ENCODE results near the gene ASNSD1. TPM values are rescaled to one million over a fixed set of nuclear protein-coding genes. Genes with fewer than 3 reads are reported as not detected.

Gene ASNSD1
- total and polyA plus RNA-seq, 2 of the 13 experiments (the other 11 are each of a cell fraction or from before 2014, with no cell fraction given), result 35.1 to 96.6 TPM

GRCh38 chr2:189613077-189613636, 48.1 kb upstream of the ASNSD1 start (continued):
- no peak for TF ChIP-seq DZIP1 (CRISPR knock-in tag; IDR thresholded peaks at IDR 0.05)
- no peak for TF ChIP-seq ZFP91 (CRISPR knock-in tag; IDR thresholded peaks at IDR 0.05; ENCODE audit: borderline replicate concordance)
- no peak for TF ChIP-seq YEATS4 (CRISPR knock-in tag; IDR thresholded peaks at IDR 0.05; ENCODE audit: borderline replicate concordance)
- TF ChIP-seq KMT2A (CRISPR knock-in tag; IDR thresholded peaks at IDR 0.05), result no peak
- TF ChIP-seq ZSCAN9 (CRISPR knock-in tag; IDR thresholded peaks at IDR 0.05; ENCODE audit: borderline replicate concordance), result no peak; the same call in 1 of the 2 replicates
- TF ChIP-seq ZNF34 (CRISPR knock-in tag; IDR thresholded peaks at IDR 0.05; ENCODE audit: borderline replicate concordance), result no peak
- no peak for TF ChIP-seq ZNF510 (CRISPR knock-in tag; IDR thresholded peaks at IDR 0.05; ENCODE audit: low read depth)
- no peak for TF ChIP-seq ZBTB42 (CRISPR knock-in tag; IDR thresholded peaks at IDR 0.05)
- no peak for TF ChIP-seq MYPOP (CRISPR knock-in tag; IDR thresholded peaks at IDR 0.05)
- TF ChIP-seq SETDB1 (CRISPR knock-in tag; IDR thresholded peaks at IDR 0.05; ENCODE audit: borderline replicate concordance), result no peak
- no peak for TF ChIP-seq HHEX (CRISPR knock-in tag; IDR thresholded peaks at IDR 0.05)
- no peak for TF ChIP-seq PRDM10 (CRISPR knock-in tag; IDR thresholded peaks at IDR 0.05; ENCODE audit: low read depth)

All from HepG2 (cell line).